OCI-LY1 (cell line): Measurements from ENCODE around the gene MTF2.

Experiments used
- EZH2 ChIP-seq: fragments of 200-600 bp; sonication (generic), shearing (Covaris generic); IDR thresholded peaks from 2 replicates; pipeline ENCODE4 v1.8.0; 2017; ENCODE audit warnings: borderline replicate concordance, mixed run types, mild to moderate bottlenecking, antibody characterized with exemption, low read length, moderate library complexity, mixed read lengths
- TF ChIP-seq, protein P1 (sequence below): fragments of 200-600 bp; sonication (generic), shearing (Covaris generic); IDR thresholded peaks from 2 replicates; pipeline ENCODE4 v1.5.1; 2017; ENCODE audit warnings: mild to moderate bottlenecking, antibody characterized with exemption, low read length, moderate library complexity, mixed read lengths

GRCh38 chr1:93078203-93078602 is 880 bp upstream of the MTF2 start:
- TF ChIP-seq, protein P1, sequence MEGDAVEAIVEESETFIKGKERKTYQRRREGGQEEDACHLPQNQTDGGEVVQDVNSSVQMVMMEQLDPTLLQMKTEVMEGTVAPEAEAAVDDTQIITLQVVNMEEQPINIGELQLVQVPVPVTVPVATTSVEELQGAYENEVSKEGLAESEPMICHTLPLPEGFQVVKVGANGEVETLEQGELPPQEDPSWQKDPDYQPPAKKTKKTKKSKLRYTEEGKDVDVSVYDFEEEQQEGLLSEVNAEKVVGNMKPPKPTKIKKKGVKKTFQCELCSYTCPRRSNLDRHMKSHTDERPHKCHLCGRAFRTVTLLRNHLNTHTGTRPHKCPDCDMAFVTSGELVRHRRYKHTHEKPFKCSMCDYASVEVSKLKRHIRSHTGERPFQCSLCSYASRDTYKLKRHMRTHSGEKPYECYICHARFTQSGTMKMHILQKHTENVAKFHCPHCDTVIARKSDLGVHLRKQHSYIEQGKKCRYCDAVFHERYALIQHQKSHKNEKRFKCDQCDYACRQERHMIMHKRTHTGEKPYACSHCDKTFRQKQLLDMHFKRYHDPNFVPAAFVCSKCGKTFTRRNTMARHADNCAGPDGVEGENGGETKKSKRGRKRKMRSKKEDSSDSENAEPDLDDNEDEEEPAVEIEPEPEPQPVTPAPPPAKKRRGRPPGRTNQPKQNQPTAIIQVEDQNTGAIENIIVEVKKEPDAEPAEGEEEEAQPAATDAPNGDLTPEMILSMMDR, result no peak
- TF ChIP-seq EZH2, result no peak
